ENCODE results near the gene KCND3. TPM values are rescaled to one million over a fixed set of nuclear protein-coding genes. Genes with fewer than 3 reads are reported as not detected.

Gene KCND3
- not detected for total RNA-seq

DNA sequence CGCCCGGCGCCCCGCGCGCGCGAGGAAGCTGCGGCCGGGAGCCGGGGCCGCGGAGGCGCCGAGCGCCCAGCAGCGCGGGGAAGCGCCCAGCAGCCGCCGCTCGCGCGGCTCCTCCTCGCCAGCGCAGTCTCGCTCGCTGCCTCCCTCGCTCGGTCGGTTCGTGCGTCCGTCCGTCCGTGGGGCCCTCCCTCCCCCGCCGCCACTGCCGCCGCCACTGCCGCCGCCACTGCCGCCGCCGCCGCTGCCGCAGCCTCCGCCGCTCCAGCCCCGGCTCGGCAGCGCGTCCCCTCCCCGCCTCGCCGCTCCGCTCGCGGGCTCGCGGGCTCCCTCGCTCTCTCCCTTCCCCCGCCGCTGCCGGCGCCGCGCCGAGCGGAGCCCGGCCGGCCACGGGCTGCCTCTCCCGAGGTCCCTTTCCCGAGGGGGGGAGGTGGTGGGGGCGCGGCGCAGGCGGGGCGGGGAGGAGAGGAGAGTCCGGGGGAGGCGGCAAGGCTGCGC lies at the start of gene KCND3:
KCND3 (minus strand) TSS at position 138 of the 495 bp plus-strand sequence.
- H3K36me3 Mint-ChIP-seq = no peaks in the 10 kb centered on the region
- no peaks in the 10 kb centered on the region for H3K9me3 Mint-ChIP-seq
- H3K4me1 Mint-ChIP-seq = peaks cover 4% of the 10 kb centered on the region
- no peak within 1 kb of the TSS for H3K27ac Mint-ChIP-seq
- DNase-seq = peak; percentile 25
- peak within 1 kb of the TSS; percentile 55 for H3K4me3 Mint-ChIP-seq
- H3K27me3 Mint-ChIP-seq = peaks cover 71% of the 10 kb centered on the region

DNA sequence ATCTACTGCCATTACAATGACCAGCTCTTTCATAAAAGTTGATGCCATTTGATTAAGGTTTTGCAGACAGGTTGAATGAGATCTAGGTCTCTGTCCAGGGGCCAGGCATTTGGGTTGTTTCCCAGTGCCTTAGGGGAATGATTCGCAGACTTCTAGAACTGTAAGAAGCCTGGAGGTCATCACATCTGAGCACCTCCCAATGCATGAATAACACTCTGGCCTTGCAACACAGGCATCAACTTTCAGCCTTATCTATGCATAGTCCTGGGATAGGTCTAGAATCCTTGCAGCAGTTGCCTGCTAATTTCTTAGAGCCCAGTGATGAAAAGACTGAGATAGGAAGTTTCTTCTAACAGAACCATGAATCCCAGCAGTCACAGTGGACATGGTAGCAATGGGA lies 44.8 kb upstream of the KCND3 start:
- H3K27me3 Mint-ChIP-seq = no peaks in the 10 kb centered on the region
- no peaks in the 10 kb centered on the region for H3K9me3 Mint-ChIP-seq
- no peaks in the 10 kb centered on the region for H3K36me3 Mint-ChIP-seq
- H3K4me1 Mint-ChIP-seq = no peaks in the 10 kb centered on the region
- H3K27ac Mint-ChIP-seq = no peak overlapping the region
- H3K4me3 Mint-ChIP-seq = no peak overlapping the region
- DNase-seq = no peak

DNA sequence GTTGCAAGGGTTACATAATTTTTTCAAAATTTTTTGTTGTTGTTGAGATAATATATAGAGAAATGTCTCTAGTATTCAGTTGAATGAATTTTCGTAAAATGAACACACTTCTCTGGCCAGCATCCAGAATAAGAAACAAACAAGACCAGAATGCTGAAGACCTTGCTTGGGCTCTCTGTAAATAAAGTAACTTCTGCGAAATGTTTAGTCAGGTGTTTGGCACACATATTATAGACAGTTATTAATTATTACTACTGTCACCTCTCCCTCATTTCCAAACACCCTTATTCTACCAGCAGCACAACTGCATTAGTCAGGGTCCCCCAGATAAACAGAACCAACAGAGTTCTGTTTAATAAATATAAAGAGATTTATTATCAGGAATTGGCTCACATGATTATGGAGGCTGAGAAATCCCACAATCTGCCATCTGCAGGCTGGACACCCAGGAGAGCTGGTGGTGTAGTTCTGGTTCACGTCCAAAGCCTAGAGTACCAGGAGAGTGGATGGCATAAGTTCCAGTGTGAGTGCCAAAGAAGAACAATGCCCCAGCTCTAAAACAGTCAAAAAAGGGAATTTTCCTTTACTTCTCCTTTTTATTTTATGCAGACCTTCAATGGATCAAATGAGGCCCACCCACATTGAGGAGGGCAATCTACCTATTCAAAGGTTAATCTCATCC lies 44.1 kb upstream of the KCND3 start:
- H3K9me3 Mint-ChIP-seq = no peaks in the 10 kb centered on the region
- H3K4me3 Mint-ChIP-seq = no peak overlapping the region
- no peak for DNase-seq
- H3K27ac Mint-ChIP-seq = no peak overlapping the region
- no peaks in the 10 kb centered on the region for H3K27me3 Mint-ChIP-seq
- H3K36me3 Mint-ChIP-seq = no peaks in the 10 kb centered on the region
- H3K4me1 Mint-ChIP-seq = no peaks in the 10 kb centered on the region

DNA sequence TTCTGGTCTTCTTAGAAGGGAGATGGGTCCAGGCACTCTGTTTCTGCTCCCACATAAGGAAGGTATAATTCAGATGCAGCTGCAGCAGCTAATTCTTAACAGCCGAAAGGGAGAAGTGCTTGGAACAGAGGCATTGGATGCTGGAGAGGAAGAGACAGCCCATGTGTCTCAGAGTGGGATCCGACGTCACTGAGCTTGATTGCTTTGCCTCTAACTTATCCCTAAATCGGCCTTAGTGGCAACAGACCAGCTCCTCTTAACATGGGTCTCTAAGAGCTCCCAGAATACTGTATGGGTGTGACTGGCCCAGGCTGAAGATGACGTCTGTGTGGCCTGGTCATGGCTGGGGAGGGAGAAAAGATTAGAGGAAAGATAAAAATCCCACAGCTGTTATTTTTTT lies 40.7 kb upstream of the KCND3 start:
- no peak for DNase-seq
- Mint-ChIP-seq H3K27me3 (no peaks in the 10 kb centered on the region), H3K36me3 (no peaks in the 10 kb centered on the region), H3K4me3 (no peak overlapping the region), H3K4me1 (no peaks in the 10 kb centered on the region), H3K9me3 (no peaks in the 10 kb centered on the region), H3K27ac (no peak overlapping the region)

DNA sequence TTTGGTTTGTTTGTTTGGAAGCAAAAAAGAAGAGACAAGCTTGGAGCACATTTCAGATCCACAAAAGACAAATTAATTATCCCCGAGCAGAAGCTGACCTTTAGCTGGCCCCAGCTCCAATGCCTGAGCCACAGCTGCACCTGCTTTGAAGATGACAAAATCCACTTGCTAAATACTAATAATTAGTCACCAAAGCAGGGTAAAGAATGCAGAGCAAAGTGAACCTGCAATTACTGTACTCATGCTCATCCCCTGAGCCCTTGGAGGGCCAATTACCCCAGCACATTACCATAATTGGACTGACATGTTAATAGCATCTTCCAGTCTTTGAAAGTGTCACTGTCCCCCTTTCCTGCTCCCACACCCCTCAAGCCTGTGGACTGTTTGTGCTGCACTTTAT lies 38.2 kb upstream of the KCND3 start:
- no peak for DNase-seq
- H3K36me3 Mint-ChIP-seq = no peaks in the 10 kb centered on the region
- H3K27me3 Mint-ChIP-seq = peaks cover 5% of the 10 kb centered on the region

DNA sequence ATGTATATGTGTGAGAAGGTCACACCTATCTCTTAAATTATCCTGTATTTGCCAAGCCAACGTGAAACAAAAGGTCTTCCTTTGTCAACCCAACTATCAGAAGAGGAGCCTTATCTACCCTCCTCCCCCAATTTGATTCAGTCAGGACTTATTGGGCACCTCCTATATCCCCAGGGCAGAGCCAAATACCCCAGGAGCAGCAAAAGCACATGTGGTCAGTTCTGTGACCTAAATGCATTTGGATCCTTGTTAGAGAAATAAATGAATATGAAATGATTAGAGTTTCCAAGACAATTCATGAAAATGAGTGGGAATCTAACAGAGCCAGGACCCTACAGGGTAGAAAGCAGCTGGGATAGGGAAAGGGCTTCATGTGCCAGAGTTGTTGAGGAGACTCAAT lies 37.0 kb upstream of the KCND3 start:
- Mint-ChIP-seq H3K4me1 (no peaks in the 10 kb centered on the region), H3K9me3 (no peaks in the 10 kb centered on the region), H3K27ac (no peak overlapping the region), H3K27me3 (peaks cover 5% of the 10 kb centered on the region), H3K36me3 (no peaks in the 10 kb centered on the region), H3K4me3 (no peak overlapping the region)
- DNase-seq = no peak

More for the DNA sequence above, 38.2 kb upstream of the KCND3 start:
- Mint-ChIP-seq H3K4me1 (no peaks in the 10 kb centered on the region), H3K27ac (no peak overlapping the region), H3K4me3 (no peak overlapping the region), H3K9me3 (no peaks in the 10 kb centered on the region)

DNA sequence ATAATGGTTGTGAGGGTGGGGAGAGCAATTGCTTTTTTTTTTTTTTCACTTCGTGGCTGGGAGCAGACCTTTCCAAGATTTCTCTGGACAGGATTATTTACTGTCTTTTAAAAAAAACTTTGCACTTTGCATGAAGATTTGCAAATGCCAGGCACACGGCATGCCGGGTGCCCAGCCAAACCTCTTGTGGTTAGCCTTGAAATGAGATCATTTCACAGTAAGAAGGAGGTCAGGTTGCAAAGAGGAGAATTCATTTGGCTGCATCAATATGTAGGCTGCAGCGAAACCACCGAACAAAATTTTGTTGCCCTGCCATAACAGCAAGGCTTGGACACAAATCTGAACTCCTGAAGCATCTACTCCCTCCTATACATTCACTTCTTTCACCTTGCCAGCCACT lies 36.5 kb upstream of the KCND3 start:
- DNase-seq = no peak
- no peak overlapping the region for H3K27ac Mint-ChIP-seq
- H3K9me3 Mint-ChIP-seq = no peaks in the 10 kb centered on the region
- H3K4me1 Mint-ChIP-seq = no peaks in the 10 kb centered on the region
- H3K36me3 Mint-ChIP-seq = no peaks in the 10 kb centered on the region
- H3K4me3 Mint-ChIP-seq = no peak overlapping the region
- H3K27me3 Mint-ChIP-seq = peaks cover 5% of the 10 kb centered on the region

DNA sequence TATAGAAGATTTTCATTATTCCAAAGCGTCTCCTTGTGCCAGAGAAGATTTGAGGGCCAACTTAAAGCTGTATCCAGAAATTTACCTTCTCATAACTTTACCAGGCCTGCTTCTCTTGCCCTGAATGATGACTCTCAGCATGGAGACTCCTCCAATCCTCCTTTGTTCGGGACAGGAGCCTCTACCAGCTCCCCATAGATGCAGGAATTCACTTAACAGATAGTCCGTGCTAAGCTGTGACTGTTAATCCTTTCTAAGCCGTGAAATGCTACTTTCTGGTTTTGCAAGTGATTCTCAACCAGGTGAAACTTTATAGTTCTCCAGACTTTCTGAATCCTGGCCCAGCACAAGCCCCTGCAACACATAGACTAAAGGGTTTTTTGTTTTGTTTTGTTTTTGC lies 31.8 kb upstream of the KCND3 start:
- Mint-ChIP-seq H3K4me3 (no peak overlapping the region), H3K27ac (no peak overlapping the region), H3K36me3 (no peaks in the 10 kb centered on the region), H3K4me1 (no peaks in the 10 kb centered on the region), H3K27me3 (peaks cover 17% of the 10 kb centered on the region), H3K9me3 (no peaks in the 10 kb centered on the region)
- no peak for DNase-seq

DNA sequence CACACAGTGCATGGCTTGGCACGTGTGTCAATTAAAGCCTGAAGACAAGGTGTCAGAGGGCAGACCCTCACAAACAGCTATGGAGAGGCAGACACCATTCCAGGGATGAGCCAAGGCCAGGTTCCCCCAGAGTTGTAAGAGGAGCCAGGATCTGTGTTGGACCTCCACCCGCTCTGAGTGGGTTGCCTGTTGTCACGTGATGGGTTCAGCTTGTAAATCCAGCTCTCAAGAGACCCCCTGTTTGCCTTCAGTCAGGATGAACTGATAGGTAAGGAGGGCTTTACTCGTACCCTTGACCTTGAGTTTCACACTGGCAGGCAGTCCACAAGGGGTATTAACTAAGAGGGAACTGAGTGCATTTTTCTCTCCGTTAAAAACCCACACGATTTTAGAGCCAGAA lies 27.7 kb upstream of the KCND3 start:
- Mint-ChIP-seq H3K4me3 (no peak overlapping the region), H3K27me3 (peaks cover 18% of the 10 kb centered on the region), H3K27ac (no peak overlapping the region), H3K36me3 (no peaks in the 10 kb centered on the region), H3K9me3 (peaks cover 4% of the 10 kb centered on the region), H3K4me1 (no peaks in the 10 kb centered on the region)
- DNase-seq = no peak

DNA sequence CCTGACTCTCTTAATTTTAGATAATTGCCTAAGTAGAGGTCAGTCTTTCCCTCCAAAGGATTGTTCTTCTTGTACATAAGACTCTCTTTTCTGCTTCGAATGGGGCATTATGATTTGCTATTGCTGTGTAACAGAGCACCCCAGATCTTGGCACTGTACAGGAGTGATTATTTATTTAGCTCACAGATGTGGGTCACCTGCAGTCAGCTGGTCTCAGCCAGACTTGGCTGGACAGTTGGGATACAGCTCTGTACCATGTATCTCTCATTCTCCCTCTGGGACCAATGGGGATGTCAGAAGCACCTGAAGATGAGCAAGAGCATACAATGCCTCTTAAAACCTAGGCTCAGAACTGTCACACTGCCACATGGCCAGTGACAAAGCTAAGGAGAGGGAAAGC lies 23.4 kb upstream of the KCND3 start:
- Mint-ChIP-seq H3K27ac (no peak overlapping the region), H3K4me3 (no peak overlapping the region), H3K27me3 (peaks cover 7% of the 10 kb centered on the region), H3K9me3 (peaks cover 4% of the 10 kb centered on the region), H3K36me3 (no peaks in the 10 kb centered on the region), H3K4me1 (no peaks in the 10 kb centered on the region)
- no peak for DNase-seq

DNA sequence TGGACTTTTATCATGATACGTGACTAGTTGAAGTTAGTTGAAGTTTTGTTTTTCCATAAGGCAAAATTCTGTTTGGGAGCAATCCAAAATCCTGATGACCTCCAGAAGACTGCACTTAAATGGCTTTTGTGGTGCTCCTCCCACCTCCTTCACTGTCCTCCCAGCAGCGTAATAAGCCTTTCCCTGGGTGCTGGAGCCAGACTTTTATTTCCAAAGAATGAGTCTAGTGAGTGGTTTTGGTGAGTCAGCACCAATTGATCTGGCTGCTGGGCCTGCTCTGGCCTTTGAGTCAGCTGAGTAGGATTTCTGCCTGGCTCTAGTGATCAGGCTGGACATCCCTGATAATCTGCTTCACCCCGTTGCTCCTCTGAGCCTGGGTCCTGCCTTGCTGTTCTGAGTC lies 21.7 kb upstream of the KCND3 start:
- no peak for DNase-seq
- H3K4me1 Mint-ChIP-seq = no peaks in the 10 kb centered on the region
- H3K27ac Mint-ChIP-seq = no peak overlapping the region
- H3K4me3 Mint-ChIP-seq = no peak overlapping the region
- H3K9me3 Mint-ChIP-seq = peaks cover 4% of the 10 kb centered on the region
- no peaks in the 10 kb centered on the region for H3K36me3 Mint-ChIP-seq
- H3K27me3 Mint-ChIP-seq = peaks cover 9% of the 10 kb centered on the region

DNA sequence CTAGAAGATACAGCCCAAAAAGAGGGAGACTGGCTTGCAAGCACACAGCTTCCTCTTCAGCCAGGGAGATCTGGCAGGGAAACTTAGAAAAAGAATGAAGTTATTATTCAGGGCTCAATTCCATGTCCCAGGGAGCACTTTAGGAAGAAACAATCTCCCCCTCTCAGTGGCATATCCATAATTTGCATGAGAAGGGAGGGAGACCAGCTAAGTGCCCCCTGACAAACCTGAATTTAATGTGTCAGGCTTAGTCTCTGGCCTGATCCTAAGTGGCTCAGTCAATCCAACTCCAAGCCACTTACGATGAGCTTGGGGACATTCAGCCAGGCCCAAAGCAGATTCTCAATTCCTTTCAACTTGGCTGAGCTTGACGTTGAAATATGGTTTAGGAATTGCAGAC lies 17.7 kb upstream of the KCND3 start:
- Mint-ChIP-seq H3K4me1 (no peaks in the 10 kb centered on the region), H3K36me3 (no peaks in the 10 kb centered on the region), H3K27ac (no peak overlapping the region), H3K4me3 (no peak overlapping the region), H3K9me3 (no peaks in the 10 kb centered on the region), H3K27me3 (peaks cover 9% of the 10 kb centered on the region)
- DNase-seq = no peak

DNA sequence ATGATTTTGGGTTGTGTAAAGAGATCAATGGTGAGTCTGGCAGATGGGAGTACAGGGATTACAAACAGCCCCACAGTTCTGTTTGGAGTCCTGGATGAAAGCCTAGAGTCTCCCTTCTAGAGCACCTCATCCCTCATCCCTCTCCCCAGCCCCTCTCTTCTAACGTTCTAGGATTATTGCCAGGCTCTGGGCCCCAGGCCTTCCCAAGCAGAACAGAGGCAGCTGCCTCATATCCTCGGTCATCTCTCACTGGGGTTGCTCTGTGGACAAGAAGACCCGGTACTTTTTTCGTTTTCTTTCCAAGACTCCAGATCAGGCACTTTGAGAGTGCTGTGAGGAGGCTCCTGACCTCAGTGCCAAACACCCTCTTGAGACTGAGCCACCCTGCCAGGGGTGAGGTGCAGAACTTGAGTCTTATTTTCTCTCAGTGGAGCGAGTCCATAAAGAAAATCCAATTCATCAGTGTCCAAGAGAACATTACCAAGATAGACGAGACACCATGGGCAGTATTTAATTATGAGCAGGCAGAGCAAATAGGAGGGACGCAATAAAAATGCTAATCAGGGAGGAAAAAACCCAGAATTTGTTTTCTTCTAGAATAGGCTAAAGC lies 17.1 kb upstream of the KCND3 start:
- H3K9me3 Mint-ChIP-seq = no peaks in the 10 kb centered on the region
- DNase-seq = no peak
- peaks cover 15% of the 10 kb centered on the region for H3K27me3 Mint-ChIP-seq
- H3K4me3 Mint-ChIP-seq = no peak overlapping the region
- no peaks in the 10 kb centered on the region for H3K4me1 Mint-ChIP-seq
- H3K27ac Mint-ChIP-seq = no peak overlapping the region
- no peaks in the 10 kb centered on the region for H3K36me3 Mint-ChIP-seq

DNA sequence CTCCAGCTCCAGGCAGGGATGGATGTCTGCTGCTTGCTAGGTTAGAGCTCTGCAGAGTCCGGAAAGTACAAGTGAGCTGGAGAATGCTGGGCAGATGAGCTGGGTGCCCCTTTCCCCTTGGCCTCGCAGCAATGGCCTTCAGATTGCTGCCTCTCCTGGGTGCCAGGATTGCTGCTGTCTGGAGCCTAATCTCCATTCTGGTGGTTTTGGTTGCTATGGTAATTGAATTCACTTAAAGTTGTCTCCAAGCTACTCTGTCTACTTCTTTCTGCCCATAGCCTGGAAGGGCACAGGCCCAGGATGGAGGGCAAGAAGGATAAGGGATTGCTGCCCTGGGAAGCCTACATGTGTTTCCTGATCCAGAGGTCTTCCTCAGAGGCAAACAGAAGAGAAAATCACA lies 14.6 kb upstream of the KCND3 start:
- Mint-ChIP-seq H3K4me3 (no peak overlapping the region), H3K9me3 (no peaks in the 10 kb centered on the region), H3K36me3 (no peaks in the 10 kb centered on the region), H3K4me1 (no peaks in the 10 kb centered on the region), H3K27me3 (peaks cover 27% of the 10 kb centered on the region), H3K27ac (no peak overlapping the region)
- no peak for DNase-seq

DNA sequence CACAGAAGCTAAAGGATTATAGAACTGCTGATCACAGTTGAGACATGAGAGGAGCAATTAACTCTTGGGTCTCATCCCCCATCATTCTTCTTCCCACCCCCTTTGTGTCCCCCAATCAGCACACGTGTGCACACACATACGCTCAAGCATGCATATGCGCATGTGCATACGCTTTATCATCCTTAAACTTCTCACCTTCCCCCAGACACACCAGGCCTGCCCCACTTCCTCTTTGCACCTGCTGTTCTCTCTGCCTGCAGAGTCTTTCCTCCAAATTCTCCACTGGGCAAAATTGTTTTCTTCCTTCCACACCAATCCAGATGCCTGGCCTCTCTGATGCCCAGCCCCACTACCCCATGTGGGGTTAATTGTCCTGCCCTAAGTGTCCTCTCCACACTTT lies 13.0 kb upstream of the KCND3 start:
- H3K4me3 Mint-ChIP-seq = no peak overlapping the region
- no peaks in the 10 kb centered on the region for H3K9me3 Mint-ChIP-seq
- H3K4me1 Mint-ChIP-seq = no peaks in the 10 kb centered on the region
- DNase-seq = no peak
- no peak overlapping the region for H3K27ac Mint-ChIP-seq
- peaks cover 28% of the 10 kb centered on the region for H3K27me3 Mint-ChIP-seq
- H3K36me3 Mint-ChIP-seq = no peaks in the 10 kb centered on the region

DNA sequence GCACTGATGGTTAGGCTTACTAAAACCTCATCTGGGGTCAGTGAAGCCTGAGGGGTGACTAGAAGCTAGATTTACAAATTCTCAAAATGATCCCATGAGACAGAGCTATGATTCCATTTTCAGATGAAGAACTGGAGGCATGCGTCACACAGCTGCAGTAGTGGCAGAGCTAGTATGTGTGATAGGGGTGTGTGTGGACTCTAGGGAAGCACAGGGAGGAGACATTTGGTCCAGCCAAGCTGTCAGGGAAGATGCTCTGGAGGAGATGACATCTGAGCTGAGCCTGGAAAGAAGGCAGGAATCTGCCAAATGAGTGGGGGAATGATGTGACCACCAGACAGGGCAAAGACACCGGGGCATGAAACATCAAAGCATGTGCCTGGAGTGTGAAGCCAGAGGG lies 12.0 kb upstream of the KCND3 start:
- Mint-ChIP-seq H3K36me3 (no peaks in the 10 kb centered on the region), H3K4me1 (no peaks in the 10 kb centered on the region), H3K9me3 (no peaks in the 10 kb centered on the region), H3K27ac (no peak overlapping the region), H3K4me3 (no peak overlapping the region), H3K27me3 (peaks cover 33% of the 10 kb centered on the region)
- DNase-seq = no peak
